Keratinocyte (primary cell): Measurements from ENCODE around the gene LRP10. TPM values are rescaled to one million over a fixed set of nuclear protein-coding genes. Genes with fewer than 3 reads are reported as not detected.

ENCODE experiments used
- DNase-seq: peaks from one replicate; pipeline ENCODE4 v3.0.0-alpha.2; 2011; ENCODE audit warnings: low read depth, missing footprints, low spot score
- FAIRE-seq: peaks from 2 replicates; lab custom pipeline; 2011; peaks lifted over from hg19 to GRCh38; lab: Jason Lieb, UNC
- H2AFZ ChIP-seq: 2 replicates; pipeline ENCODE4 v1.6.0; 2012; ENCODE audit warnings: low read length, control low read depth, inconsistent platforms; ENCODE audit not compliant: control insufficient read depth
- H3K27ac ChIP-seq: 2 replicates; pipeline ENCODE4 v1.5.1; 2011; ENCODE audit warnings: low read length; ENCODE audit not compliant: control insufficient read depth, insufficient read depth
- H3K27me3 ChIP-seq: 3 replicates; pipeline ENCODE4 v1.6.0; 2011; ENCODE audit warnings: low read length; ENCODE audit not compliant: control insufficient read depth, insufficient read depth; ENCODE audit errors: extremely low read depth
- H3K36me3 ChIP-seq, 2 experiments: 2 replicates in 1 of 2; 3 replicates in 1 of 2; pipeline ENCODE4 v1.5.1; 2011; ENCODE audit warnings: low read length in 2 of 2, mild to moderate bottlenecking in 1 of 2; ENCODE audit not compliant: control insufficient read depth in 2 of 2, insufficient read depth in 2 of 2; ENCODE audit errors: extremely low read depth in 1 of 2
- H3K4me1 ChIP-seq: 3 replicates; pipeline ENCODE4 v1.5.1; 2011; ENCODE audit warnings: low read length; ENCODE audit not compliant: control insufficient read depth, insufficient read depth; ENCODE audit errors: extremely low read depth
- H3K4me2 ChIP-seq: 3 replicates; pipeline ENCODE4 v1.6.0; 2011; ENCODE audit warnings: low read depth, low read length; ENCODE audit not compliant: control insufficient read depth, insufficient read depth; ENCODE audit errors: extremely low read depth
- H3K4me3 ChIP-seq, 3 experiments: fragments of 200-600 bp in 1 of 3; sonication (generic) in 1 of 3; 2 replicates in 2 of 3; 3 replicates in 1 of 3; pipeline ENCODE4 v1.5.1; 2011 to 2016; ENCODE audit warnings: low read length in 3 of 3, mild to moderate bottlenecking in 3 of 3, control low read depth in 2 of 3, inconsistent platforms in 1 of 3, low read depth in 1 of 3, mixed read lengths in 1 of 3, mixed run types in 1 of 3, moderate library complexity in 1 of 3; ENCODE audit not compliant: control insufficient read depth in 2 of 3, insufficient read depth in 2 of 3; ENCODE audit errors: extremely low read depth in 1 of 3
- H3K79me2 ChIP-seq: 2 replicates; pipeline ENCODE4 v1.6.0; 2012; ENCODE audit warnings: low read length; ENCODE audit not compliant: control insufficient read depth, insufficient read depth
- H3K9ac ChIP-seq: 3 replicates; pipeline ENCODE4 v1.6.0; 2011; ENCODE audit warnings: low read length; ENCODE audit not compliant: control insufficient read depth, insufficient read depth; ENCODE audit errors: extremely low read depth
- H3K9me1 ChIP-seq: 3 replicates; pipeline ENCODE4 v1.6.0; 2011; ENCODE audit warnings: low read length; ENCODE audit not compliant: control insufficient read depth, insufficient read depth; ENCODE audit errors: extremely low read depth
- H3K9me3 ChIP-seq: 2 replicates; pipeline ENCODE4 v1.5.1; 2012; ENCODE audit warnings: low read depth, low read length; ENCODE audit not compliant: control insufficient read depth
- H4K20me1 ChIP-seq: 3 replicates; pipeline ENCODE4 v1.6.0; 2011; ENCODE audit warnings: low read length; ENCODE audit not compliant: control insufficient read depth, insufficient read depth; ENCODE audit errors: extremely low read depth
- CTCF ChIP-seq, 3 experiments: IDR thresholded peaks in 1 of 3; conservative IDR thresholded peaks in 1 of 3; optimal IDR thresholded peaks in 1 of 3; 2 replicates in 2 of 3; 3 replicates in 1 of 3; pipeline versions ENCODE3 to v1.5.1; 2011; ENCODE audit warnings: low read length in 3 of 3, mild to moderate bottlenecking in 3 of 3, moderate library complexity in 2 of 3, control low read depth in 1 of 3, inconsistent platforms in 1 of 3; ENCODE audit not compliant: insufficient read depth in 2 of 3; ENCODE audit errors: extremely low read depth in 1 of 3
- EZH2 ChIP-seq: IDR thresholded peaks from one replicate; pipeline ENCODE4 v1.6.1; 2012; ENCODE audit warnings: inconsistent platforms, mild to moderate bottlenecking, low read length, moderate library complexity
- dilution Hi-C: fragments of 300-500 bp; cut with MboI; formaldehyde crosslinking; loops from one replicate; pipeline ENCODE4 v1.7.0; 2020; ENCODE audit warnings: low sequenced_read_pairs; ENCODE audit not compliant: extremely low pct_ligation_motif_present
- polyA plus RNA-seq, 5 experiments: library from polyadenylated mRNA; depleted of rRNA in 3 of 5; stranded (reverse) in 3 of 5; stranded (forward) in 1 of 5; unstranded in 1 of 5; fragments of >200 nt; gene quantifications; 1 replicate in 1 of 5; 2 replicates in 3 of 5; 3 replicates in 1 of 5; pipeline versions ENCODE4 v1.2.1 to v1.2.3, GENCODE V29; 2011 to 2012; ENCODE audit warnings: missing spikeins in 2 of 5, low read depth in 1 of 5, low replicate concordance in 1 of 5

LRP10 gene
- polyA plus RNA-seq, 1 donor (not counting 4 experiments of a cell fraction or from before 2014, with no cell fraction given) = 36.7 TPM

DNA sequence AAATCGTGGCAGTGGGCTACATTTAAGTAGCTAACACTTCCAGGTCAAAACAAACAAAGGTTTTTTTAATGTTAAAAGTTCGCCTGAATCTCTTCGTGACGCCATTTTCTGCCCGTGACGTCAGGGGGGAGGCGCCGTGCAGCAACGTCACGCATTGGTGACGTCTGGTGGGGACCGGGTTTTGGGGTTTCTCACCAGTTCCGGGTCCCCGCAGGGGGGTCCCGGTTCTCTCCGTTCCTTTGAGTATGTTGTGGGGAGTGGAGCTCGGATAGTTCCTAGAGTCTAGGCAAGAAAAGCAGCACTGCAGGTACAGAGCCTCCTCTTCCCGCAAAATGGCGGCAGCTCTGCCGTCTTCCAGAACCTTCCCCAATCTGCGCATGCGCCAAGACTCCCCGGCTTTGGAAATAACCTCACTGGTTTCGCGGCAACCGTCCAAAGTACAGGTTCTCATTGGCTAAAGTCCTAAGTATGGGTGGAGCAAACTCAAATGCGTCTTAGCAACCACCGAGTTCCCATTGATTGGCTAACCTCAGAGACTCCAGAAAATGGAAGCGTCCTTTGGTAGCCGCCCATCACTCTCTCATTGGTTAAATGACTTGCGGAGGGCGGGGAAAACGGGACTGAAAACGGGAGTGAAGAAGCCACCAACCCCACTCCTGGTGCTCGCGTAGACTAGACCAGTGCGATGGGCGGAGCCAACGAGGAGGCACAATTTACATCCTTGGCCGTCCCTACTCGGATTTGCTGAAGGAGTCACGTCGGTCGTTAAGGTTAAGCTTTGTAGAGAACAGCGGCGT lies 47.5 kb downstream of the LRP10 start, which contains the start of gene RBM23:
Gene RBM23 (minus strand): TSS at position 346 of the 797 bp plus-strand sequence.
- Histone ChIP-seq H3K4me3 (peak within 1 kb of the TSS; percentile 56 to 99 (median 98)), H3K9me3 (no peaks in the 10 kb centered on the region), H2AFZ (peak within 1 kb of the TSS; percentile 54), H3K4me1 (peaks cover 39% of the 10 kb centered on the region), H3K27me3 (no peaks in the 10 kb centered on the region), H3K79me2 (peaks cover 27% of the 10 kb centered on the region), H4K20me1 (no peaks in the 10 kb centered on the region), H3K9ac (peak within 1 kb of the TSS; percentile 97), H3K9me1 (peaks cover 2% of the 10 kb centered on the region), H3K27ac (peak within 1 kb of the TSS; percentile 92), H3K36me3 (peaks cover 21 to 30% of the 10 kb centered on the region in 2 experiments), H3K4me2 (peak within 1 kb of the TSS; percentile 91)
- dilution Hi-C loops = no loop called here
- DNase-seq (peak; percentile 100), FAIRE-seq (peak; percentile 84)
- TF ChIP-seq EZH2 (no peak), CTCF (optimal IDR thresholded peaks at IDR 0.05 in 1 of 3, IDR thresholded peaks at IDR 0.05 in 1 of 3, conservative IDR thresholded peaks at IDR 0.05 in 1 of 3; ENCODE audit: extremely low read depth in 1 of 3, insufficient read depth in 2 of 3, low read length in 3 of 3) (no peak)

- H3K27me3 ChIP-seq = no peaks in the 10 kb centered on the region
- no peaks in the 10 kb centered on the region for H3K9me3 ChIP-seq
- DNase-seq (no peak), FAIRE-seq (no peak)
- H2AFZ ChIP-seq = peak overlapping the region; percentile 54
- H3K27ac ChIP-seq = peak overlapping the region; percentile 79
- no peaks in the 10 kb centered on the region for H4K20me1 ChIP-seq
- H3K79me2 ChIP-seq = peaks cover 23% of the 10 kb centered on the region
- H3K4me3 ChIP-seq = peak overlapping the region in 2 of 3 experiments; percentile 10 to 62
- peaks cover 2% of the 10 kb centered on the region for H3K9me1 ChIP-seq
- H3K36me3 ChIP-seq = peaks cover 25 to 36% of the 10 kb centered on the region in 2 experiments
- peak overlapping the region; percentile 57 for H3K9ac ChIP-seq
- dilution Hi-C loops = no loop called here
- H3K4me1 ChIP-seq = peaks cover 39% of the 10 kb centered on the region
- TF ChIP-seq EZH2 (no peak), CTCF (optimal IDR thresholded peaks at IDR 0.05 in 1 of 3, IDR thresholded peaks at IDR 0.05 in 1 of 3, conservative IDR thresholded peaks at IDR 0.05 in 1 of 3; ENCODE audit: extremely low read depth in 1 of 3, insufficient read depth in 2 of 3, low read length in 3 of 3) (no peak)
- peak overlapping the region; percentile 86 for H3K4me2 ChIP-seq
Measured at GRCh38 chr14:22919601-22919921, 48.0 kb downstream of the LRP10 start.
